Measurements from ENCODE around the gene ZIK1.

DNA sequence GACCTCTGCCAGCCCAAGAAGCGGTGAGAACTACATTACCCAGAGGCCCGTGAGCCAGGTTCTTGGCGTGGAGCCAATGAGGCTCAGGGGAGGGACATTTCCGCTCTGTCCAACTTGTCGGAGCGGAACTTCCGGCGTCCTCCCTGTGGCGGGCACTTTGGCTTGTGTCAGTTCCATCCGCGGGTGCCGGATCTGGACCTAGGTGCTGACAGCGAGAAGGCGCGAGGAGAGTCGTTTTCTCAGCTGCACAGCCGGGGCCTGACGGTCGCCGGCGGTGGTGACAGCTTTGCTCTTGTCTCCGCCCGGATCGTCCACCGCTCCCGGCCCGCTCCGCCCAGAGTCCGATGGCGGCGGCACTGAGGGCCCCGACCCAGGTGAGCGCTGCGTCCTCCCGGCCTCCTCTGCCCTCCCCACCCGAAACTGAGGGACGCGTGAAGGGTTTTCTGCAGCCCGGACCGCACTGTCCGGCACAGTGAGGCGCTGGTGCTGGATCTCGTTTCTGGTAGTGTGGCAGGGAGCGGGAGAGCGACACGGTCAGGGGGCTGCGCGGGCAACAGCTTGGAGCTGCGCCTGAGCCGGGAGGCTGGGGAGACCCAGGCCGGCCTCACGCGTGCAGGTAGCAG, 15.9 kb downstream of the ZIK1 start, which contains the start of gene ZNF530:
- TF ChIP-seq, protein P1, sequence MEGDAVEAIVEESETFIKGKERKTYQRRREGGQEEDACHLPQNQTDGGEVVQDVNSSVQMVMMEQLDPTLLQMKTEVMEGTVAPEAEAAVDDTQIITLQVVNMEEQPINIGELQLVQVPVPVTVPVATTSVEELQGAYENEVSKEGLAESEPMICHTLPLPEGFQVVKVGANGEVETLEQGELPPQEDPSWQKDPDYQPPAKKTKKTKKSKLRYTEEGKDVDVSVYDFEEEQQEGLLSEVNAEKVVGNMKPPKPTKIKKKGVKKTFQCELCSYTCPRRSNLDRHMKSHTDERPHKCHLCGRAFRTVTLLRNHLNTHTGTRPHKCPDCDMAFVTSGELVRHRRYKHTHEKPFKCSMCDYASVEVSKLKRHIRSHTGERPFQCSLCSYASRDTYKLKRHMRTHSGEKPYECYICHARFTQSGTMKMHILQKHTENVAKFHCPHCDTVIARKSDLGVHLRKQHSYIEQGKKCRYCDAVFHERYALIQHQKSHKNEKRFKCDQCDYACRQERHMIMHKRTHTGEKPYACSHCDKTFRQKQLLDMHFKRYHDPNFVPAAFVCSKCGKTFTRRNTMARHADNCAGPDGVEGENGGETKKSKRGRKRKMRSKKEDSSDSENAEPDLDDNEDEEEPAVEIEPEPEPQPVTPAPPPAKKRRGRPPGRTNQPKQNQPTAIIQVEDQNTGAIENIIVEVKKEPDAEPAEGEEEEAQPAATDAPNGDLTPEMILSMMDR (IDR thresholded peaks at IDR 0.05 in 2 of 3, conservative IDR thresholded peaks at IDR 0.05 in 1 of 3; ENCODE audit: borderline replicate concordance in 1 of 3, insufficient read depth in 1 of 3, low read depth in 2 of 3, low read length in 2 of 3) = no peak
- TF ChIP-seq POLR2A (IDR thresholded peaks at IDR 0.05; ENCODE audit: borderline replicate concordance, extremely low read depth, insufficient read depth, insufficient read length) (no peak), YY1 (IDR thresholded peaks at IDR 0.05; ENCODE audit: extremely low read depth, insufficient replicate concordance, low read depth, low read length) (peak; percentile 17)
- TF ChIP-seq, protein P2, sequence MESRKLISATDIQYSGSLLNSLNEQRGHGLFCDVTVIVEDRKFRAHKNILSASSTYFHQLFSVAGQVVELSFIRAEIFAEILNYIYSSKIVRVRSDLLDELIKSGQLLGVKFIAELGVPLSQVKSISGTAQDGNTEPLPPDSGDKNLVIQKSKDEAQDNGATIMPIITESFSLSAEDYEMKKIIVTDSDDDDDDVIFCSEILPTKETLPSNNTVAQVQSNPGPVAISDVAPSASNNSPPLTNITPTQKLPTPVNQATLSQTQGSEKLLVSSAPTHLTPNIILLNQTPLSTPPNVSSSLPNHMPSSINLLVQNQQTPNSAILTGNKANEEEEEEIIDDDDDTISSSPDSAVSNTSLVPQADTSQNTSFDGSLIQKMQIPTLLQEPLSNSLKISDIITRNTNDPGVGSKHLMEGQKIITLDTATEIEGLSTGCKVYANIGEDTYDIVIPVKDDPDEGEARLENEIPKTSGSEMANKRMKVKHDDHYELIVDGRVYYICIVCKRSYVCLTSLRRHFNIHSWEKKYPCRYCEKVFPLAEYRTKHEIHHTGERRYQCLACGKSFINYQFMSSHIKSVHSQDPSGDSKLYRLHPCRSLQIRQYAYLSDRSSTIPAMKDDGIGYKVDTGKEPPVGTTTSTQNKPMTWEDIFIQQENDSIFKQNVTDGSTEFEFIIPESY (IDR thresholded peaks at IDR 0.05; ENCODE audit: extremely low read depth, insufficient replicate concordance, low read length) = no peak
- TF ChIP-seq, protein P3, sequence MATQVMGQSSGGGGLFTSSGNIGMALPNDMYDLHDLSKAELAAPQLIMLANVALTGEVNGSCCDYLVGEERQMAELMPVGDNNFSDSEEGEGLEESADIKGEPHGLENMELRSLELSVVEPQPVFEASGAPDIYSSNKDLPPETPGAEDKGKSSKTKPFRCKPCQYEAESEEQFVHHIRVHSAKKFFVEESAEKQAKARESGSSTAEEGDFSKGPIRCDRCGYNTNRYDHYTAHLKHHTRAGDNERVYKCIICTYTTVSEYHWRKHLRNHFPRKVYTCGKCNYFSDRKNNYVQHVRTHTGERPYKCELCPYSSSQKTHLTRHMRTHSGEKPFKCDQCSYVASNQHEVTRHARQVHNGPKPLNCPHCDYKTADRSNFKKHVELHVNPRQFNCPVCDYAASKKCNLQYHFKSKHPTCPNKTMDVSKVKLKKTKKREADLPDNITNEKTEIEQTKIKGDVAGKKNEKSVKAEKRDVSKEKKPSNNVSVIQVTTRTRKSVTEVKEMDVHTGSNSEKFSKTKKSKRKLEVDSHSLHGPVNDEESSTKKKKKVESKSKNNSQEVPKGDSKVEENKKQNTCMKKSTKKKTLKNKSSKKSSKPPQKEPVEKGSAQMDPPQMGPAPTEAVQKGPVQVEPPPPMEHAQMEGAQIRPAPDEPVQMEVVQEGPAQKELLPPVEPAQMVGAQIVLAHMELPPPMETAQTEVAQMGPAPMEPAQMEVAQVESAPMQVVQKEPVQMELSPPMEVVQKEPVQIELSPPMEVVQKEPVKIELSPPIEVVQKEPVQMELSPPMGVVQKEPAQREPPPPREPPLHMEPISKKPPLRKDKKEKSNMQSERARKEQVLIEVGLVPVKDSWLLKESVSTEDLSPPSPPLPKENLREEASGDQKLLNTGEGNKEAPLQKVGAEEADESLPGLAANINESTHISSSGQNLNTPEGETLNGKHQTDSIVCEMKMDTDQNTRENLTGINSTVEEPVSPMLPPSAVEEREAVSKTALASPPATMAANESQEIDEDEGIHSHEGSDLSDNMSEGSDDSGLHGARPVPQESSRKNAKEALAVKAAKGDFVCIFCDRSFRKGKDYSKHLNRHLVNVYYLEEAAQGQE (IDR thresholded peaks at IDR 0.05; ENCODE audit: low read depth) = no peak
